Gastrocnemius medialis (tissue), 4 donors: Measurements from ENCODE around the gene PHKB. TPM values are rescaled to one million over a fixed set of nuclear protein-coding genes. Genes with fewer than 3 reads are reported as not detected.
"Not testable (repeated sequence)": the region's sequence is repeated elsewhere in the genome, so short reads cannot be mapped to it uniquely, and the experiment has no call there.

Source experiments
- ATAC-seq, 2 donors: fragments of 150-250 bp; one replicate each; pipeline ENCODE4 v1.9.1; 2016
- DNase-seq, 2 donors: peaks; one replicate each; pipeline ENCODE4 v3.0.0-alpha.2; 2019
- H3K27ac ChIP-seq, 4 donors: fragments of 200-600 bp; sonication (generic); 1 replicate in 1 of 4; 2 replicates in 3 of 4; pipeline ENCODE4 v1.5.1; 2016 to 2018; ENCODE audit warnings: mild to moderate bottlenecking in 2 of 4, moderate library complexity in 1 of 4
- H3K27me3 ChIP-seq, 3 donors: fragments of 200-600 bp; sonication (generic) in 2 of 3; 1 replicate in 1 of 3; 2 replicates in 2 of 3; pipeline versions ENCODE4 v1.5.1 to v1.6.0; 2016 to 2019; ENCODE audit warnings: mild to moderate bottlenecking in 1 of 3, moderate library complexity in 1 of 3
- H3K36me3 ChIP-seq, 2 donors: fragments of 200-600 bp; sonication (generic) in 1 of 2; one replicate each; pipeline ENCODE4 v1.5.1; 2017 to 2018
- H3K4me1 ChIP-seq, 2 donors: fragments of 200-600 bp; sonication (generic) in 1 of 2; one replicate each; pipeline ENCODE4 v1.5.1; 2016 to 2017; ENCODE audit warnings: mild to moderate bottlenecking in 2 of 2
- H3K4me3 ChIP-seq, 4 donors: fragments of 200-600 bp; sonication (generic) in 3 of 4; 1 replicate in 1 of 4; 2 replicates in 3 of 4; pipeline ENCODE4 v1.5.1; 2016 to 2019; ENCODE audit warnings: mild to moderate bottlenecking in 2 of 4
- H3K9me3 ChIP-seq, 3 donors: fragments of 200-600 bp; sonication (generic) in 2 of 3; 1 replicate in 1 of 3; 2 replicates in 2 of 3; pipeline ENCODE4 v1.5.1; 2016 to 2019
- CTCF ChIP-seq, 5 experiments: fragments of 450-650 bp in 3 of 5; fragments of 200-600 bp in 2 of 5; sonication (generic) in 2 of 5; IDR thresholded peaks in 4 of 5; conservative IDR thresholded peaks in 1 of 5; 1 replicate in 4 of 5; 2 replicates in 1 of 5; pipeline ENCODE4 v1.5.1; 2016 to 2019; ENCODE audit warnings: antibody characterized with exemption in 5 of 5, mild to moderate bottlenecking in 3 of 5, moderate library complexity in 3 of 5
- POLR2A ChIP-seq, 2 donors: fragments of 450-650 bp; IDR thresholded peaks; one replicate each; pipeline ENCODE4 v1.6.1; 2017; ENCODE audit warnings: antibody characterized with exemption in 2 of 2, mild to moderate bottlenecking in 2 of 2, moderate library complexity in 2 of 2
- in situ Hi-C, 4 donors: fragments of 200-750 bp; cut with MboI; loops; one replicate each; pipeline versions ENCODE4 v1.15.0 to v1.8.0; 2017; ENCODE audit warnings: low sequenced_read_pairs in 4 of 4
- intact Hi-C: fragments of 100-400 bp; cut with DNase I; formaldehyde crosslinking; loops from one replicate; pipeline ENCODE4 v1.15.1; 2023; ENCODE audit warnings: low total_unique reads
- total RNA-seq, 4 donors: library from RNA; depleted of rRNA; stranded (reverse); fragments of >200 nt; gene quantifications; one replicate each; pipeline versions ENCODE4 v1.1.0 to v1.2.3, GENCODE V29; 2016

Gene PHKB
- total RNA-seq, 4 donors from 2014 or later: 61.0 to 91.6 (median 79.8) TPM

- H3K4me3 ChIP-seq, H3K27ac ChIP-seq, in situ Hi-C loops, intact Hi-C loops, H3K4me1 ChIP-seq, DNase-seq, H3K27me3 ChIP-seq, H3K9me3 ChIP-seq, ATAC-seq: not testable (repeated sequence)
- H3K36me3 ChIP-seq: peaks cover 0 to 29% of the 10 kb centered on the region in 2 donors
These were observed 90.1 kb downstream of the PHKB start for GRCh38 chr16:47551185-47551584.

GRCh38 chr16:47551767-47552166, 90.6 kb downstream of the PHKB start:
- ATAC-seq, H3K4me3 ChIP-seq, in situ Hi-C loops, DNase-seq, H3K9me3 ChIP-seq, intact Hi-C loops, H3K4me1 ChIP-seq, H3K27ac ChIP-seq, H3K27me3 ChIP-seq: not testable (repeated sequence)
- peaks cover 0 to 29% of the 10 kb centered on the region in 2 donors for H3K36me3 ChIP-seq

- in situ Hi-C loops (no loop called here), intact Hi-C loops (no loop called here)
- Histone ChIP-seq H3K4me3 (no peak overlapping the region), H3K36me3 (peaks cover 0 to 17% of the 10 kb centered on the region in 2 donors), H3K27me3 (no peaks in the 10 kb centered on the region), H3K9me3 (no peaks in the 10 kb centered on the region), H3K4me1 (no peaks in the 10 kb centered on the region), H3K27ac (no peak overlapping the region)
- ATAC-seq (no peak), DNase-seq (no peak)
- TF ChIP-seq POLR2A (IDR thresholded peaks at IDR 0.05): no peak
- no peak for TF ChIP-seq CTCF (IDR thresholded peaks at IDR 0.05 in 4 of 5, conservative IDR thresholded peaks at IDR 0.05 in 1 of 5)
These were observed 92.9 kb downstream of the PHKB start for GRCh38 chr16:47553853-47554564.

- in situ Hi-C loops: not testable (repeated sequence)
These were observed 93.5 kb downstream of the PHKB start for GRCh38 chr16:47554587-47554986.

GRCh38 chr16:47561286-47561685, 100.2 kb downstream of the PHKB start:
- TF ChIP-seq CTCF (IDR thresholded peaks at IDR 0.05 in 4 of 5, conservative IDR thresholded peaks at IDR 0.05 in 1 of 5) (no peak), POLR2A (IDR thresholded peaks at IDR 0.05) (no peak)
- intact Hi-C loops (no loop called here), in situ Hi-C loops (no loop called here)
- Histone ChIP-seq H3K4me1 (peaks cover 0 to 11% of the 10 kb centered on the region in 2 donors), H3K36me3 (no peaks in the 10 kb centered on the region), H3K27me3 (no peaks in the 10 kb centered on the region), H3K27ac (no peak overlapping the region), H3K9me3 (no peaks in the 10 kb centered on the region), H3K4me3 (no peak overlapping the region)
- ATAC-seq (no peak), DNase-seq (no peak)

More at GRCh38 chr16:47554587-47554986, 93.5 kb downstream of the PHKB start:
- H3K27ac ChIP-seq, H3K9me3 ChIP-seq, H3K4me3 ChIP-seq, DNase-seq, ATAC-seq, intact Hi-C loops, H3K27me3 ChIP-seq, H3K4me1 ChIP-seq: not testable (repeated sequence)
- H3K36me3 ChIP-seq: peaks cover 0 to 11% of the 10 kb centered on the region in 2 donors

GRCh38 chr16:47562366-47562765, 101.2 kb downstream of the PHKB start:
- Histone ChIP-seq H3K9me3 (no peaks in the 10 kb centered on the region), H3K36me3 (no peaks in the 10 kb centered on the region), H3K27me3 (no peaks in the 10 kb centered on the region), H3K4me1 (peaks cover 0 to 11% of the 10 kb centered on the region in 2 donors), H3K4me3 (no peak overlapping the region), H3K27ac (no peak overlapping the region)
- DNase-seq (no peak), ATAC-seq (no peak)
- TF ChIP-seq CTCF (IDR thresholded peaks at IDR 0.05 in 4 of 5, conservative IDR thresholded peaks at IDR 0.05 in 1 of 5) (no peak), POLR2A (IDR thresholded peaks at IDR 0.05) (no peak)
- in situ Hi-C loops: no loop called here
- intact Hi-C loops: no loop called here
